ENCODE data around the gene RAI14. TPM values are rescaled to one million over a fixed set of nuclear protein-coding genes. Genes with fewer than 3 reads are reported as not detected.

RAI14 gene
- total and polyA plus RNA-seq, 11 donors = 1.7 to 34.3 (median 10.7) TPM

DNA sequence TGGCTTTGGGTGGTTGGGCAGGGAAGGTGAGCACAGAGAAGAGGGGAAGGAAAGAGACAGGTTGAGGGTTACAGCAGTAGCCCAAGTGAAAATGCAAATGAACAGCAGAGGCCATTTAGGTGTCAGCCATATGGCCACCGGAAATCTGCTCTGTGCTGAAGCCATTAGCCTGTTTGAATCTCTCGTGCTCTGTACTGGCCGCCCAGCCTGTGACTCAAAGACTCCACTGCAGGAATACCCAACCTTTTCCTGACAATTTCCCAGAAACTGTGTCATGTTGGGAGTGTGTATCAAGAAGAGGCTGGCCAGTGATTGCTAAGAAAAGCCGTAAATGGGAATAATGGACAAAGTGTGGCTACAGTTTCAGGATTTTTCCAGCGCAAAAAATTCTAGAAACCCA, 35.9 kb upstream of the RAI14 start:
- TF ChIP-seq, protein P1, sequence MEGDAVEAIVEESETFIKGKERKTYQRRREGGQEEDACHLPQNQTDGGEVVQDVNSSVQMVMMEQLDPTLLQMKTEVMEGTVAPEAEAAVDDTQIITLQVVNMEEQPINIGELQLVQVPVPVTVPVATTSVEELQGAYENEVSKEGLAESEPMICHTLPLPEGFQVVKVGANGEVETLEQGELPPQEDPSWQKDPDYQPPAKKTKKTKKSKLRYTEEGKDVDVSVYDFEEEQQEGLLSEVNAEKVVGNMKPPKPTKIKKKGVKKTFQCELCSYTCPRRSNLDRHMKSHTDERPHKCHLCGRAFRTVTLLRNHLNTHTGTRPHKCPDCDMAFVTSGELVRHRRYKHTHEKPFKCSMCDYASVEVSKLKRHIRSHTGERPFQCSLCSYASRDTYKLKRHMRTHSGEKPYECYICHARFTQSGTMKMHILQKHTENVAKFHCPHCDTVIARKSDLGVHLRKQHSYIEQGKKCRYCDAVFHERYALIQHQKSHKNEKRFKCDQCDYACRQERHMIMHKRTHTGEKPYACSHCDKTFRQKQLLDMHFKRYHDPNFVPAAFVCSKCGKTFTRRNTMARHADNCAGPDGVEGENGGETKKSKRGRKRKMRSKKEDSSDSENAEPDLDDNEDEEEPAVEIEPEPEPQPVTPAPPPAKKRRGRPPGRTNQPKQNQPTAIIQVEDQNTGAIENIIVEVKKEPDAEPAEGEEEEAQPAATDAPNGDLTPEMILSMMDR (IDR thresholded peaks at IDR 0.05) = no peak
- no peak for TF ChIP-seq POLR2A (IDR thresholded peaks at IDR 0.05)
- ATAC-seq (peak in 1 of 4 donors; percentile 29), DNase-seq (no peak)
- 92 to 96% (median 94%) methylated on average over 5 of the region's 5 CpGs for whole genome bisulfite sequencing, 4 donors
- Histone ChIP-seq H3K4me3 (no peak overlapping the region), H3K9me3 (no peaks in the 10 kb centered on the region), H3K36me3 (no peaks in the 10 kb centered on the region), H3K27ac (no peak overlapping the region), H3K27me3 (no peaks in the 10 kb centered on the region), H3K4me1 (peaks cover 0 to 11% (median 0%) of the 10 kb centered on the region in 12 donors)
- intact Hi-C loops (cut with DNase I) = no loop called here

DNA sequence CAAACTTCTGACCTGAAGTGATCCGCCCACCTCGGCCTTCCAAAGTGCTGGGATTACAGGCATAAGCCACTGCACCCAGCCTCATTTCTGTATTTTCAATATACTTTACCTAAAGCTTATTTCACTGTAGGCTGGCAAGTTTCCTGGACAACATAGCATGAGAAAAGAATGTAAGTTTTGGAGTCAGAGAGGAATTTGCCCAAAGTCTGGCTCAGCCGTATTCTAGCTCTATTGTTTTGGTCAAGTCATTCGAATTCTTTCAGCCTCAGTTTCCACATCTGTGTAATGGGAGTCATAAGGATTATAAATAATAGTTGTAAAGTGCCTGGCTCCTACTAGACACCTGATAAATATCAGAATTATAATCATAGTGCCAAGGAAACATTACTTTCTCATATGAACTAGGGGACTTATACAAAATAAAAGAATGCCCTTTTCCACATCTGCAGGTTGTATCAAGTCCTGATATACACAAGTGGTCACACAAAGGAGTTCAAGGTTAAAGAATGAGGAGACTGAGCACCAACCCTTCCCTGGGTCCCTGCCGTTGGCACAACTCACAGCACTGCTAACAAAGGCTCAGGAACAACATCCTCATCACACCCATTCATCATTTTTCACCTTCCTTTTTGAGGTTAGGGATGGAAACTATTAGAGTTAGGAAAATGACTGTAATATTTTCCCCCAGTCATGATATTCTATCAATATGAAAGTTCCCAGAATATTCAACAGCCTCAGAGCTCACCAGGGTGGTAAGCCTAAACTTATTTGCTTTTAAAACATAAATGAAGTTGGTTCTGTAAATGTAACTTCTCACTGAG, 34.6 kb upstream of the RAI14 start:
- Histone ChIP-seq H3K4me1 (peaks cover 0 to 11% (median 0%) of the 10 kb centered on the region in 12 donors), H3K9me3 (no peaks in the 10 kb centered on the region), H3K4me3 (no peak overlapping the region), H3K27me3 (no peaks in the 10 kb centered on the region), H3K36me3 (no peaks in the 10 kb centered on the region), H3K27ac (peak overlapping the region in 2 of 12 donors; percentile 16 to 54)
- intact Hi-C loops (cut with DNase I) = no loop called here
- peak in 1 of 4 donors; percentile 36 for ATAC-seq
- no peak for DNase-seq
- 64 to 86% (median 72%) methylated on average over 5 of the region's 5 CpGs for WGBS, 4 donors
- no peak for TF ChIP-seq POLR2A (IDR thresholded peaks at IDR 0.05)
- TF ChIP-seq, protein P1 (IDR thresholded peaks at IDR 0.05) = no peak

DNA sequence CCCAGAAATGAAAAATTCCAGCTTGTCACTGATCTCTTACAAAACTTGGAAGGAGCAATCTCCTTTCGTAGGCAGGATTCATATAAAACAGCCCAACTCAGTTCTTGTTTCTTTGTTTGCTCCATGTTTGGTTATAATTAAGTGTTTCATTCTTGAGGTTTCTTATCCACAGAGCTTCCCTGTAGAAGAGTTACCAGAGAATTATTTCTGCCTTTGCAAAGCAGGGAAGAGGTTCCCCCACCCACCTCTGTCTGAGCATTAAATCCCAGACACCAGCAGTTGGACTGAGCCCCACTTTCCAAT, 34.1 kb upstream of the RAI14 start:
- peaks cover 0 to 11% (median 0%) of the 10 kb centered on the region in 12 donors for H3K4me1 ChIP-seq
- ATAC-seq (no peak), DNase-seq (no peak)
- H3K4me3 ChIP-seq = no peak overlapping the region
- intact Hi-C loops (cut with DNase I) = no loop called here
- TF ChIP-seq, protein P1 (IDR thresholded peaks at IDR 0.05) = no peak
- TF ChIP-seq POLR2A (IDR thresholded peaks at IDR 0.05) = no peak
- no peaks in the 10 kb centered on the region for H3K9me3 ChIP-seq
- no peaks in the 10 kb centered on the region for H3K36me3 ChIP-seq
- peak overlapping the region in 2 of 12 donors; percentile 16 to 54 for H3K27ac ChIP-seq
- 53 to 72% (median 69%) methylated on average over 1 of the region's 1 CpG for WGBS, 4 donors
- no peaks in the 10 kb centered on the region for H3K27me3 ChIP-seq

DNA sequence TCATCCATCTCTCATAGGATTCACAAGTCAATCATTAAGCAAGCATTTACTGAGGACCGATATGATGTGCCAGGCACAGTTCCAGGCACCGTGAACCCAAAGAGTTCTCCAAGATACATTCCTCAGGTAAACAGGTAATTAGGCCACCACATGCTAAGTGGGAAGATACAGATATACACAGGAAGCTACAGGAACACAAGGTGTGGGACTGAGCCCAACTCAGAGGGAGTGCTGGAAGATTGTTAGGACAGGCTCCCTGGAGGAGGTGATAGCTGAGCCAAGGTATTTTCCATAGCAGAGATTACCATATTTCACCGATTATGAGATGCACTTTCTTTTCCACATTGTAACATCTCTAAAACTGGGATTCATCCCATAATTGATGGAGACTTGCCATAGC, 31.4 kb upstream of the RAI14 start:
- intact Hi-C loops (cut with DNase I) = no loop called here

More for the DNA sequence above, 31.4 kb upstream of the RAI14 start:
- Histone ChIP-seq H3K9me3 (no peaks in the 10 kb centered on the region), H3K4me3 (no peak overlapping the region), H3K27ac (no peak overlapping the region), H3K4me1 (peaks cover 0 to 11% (median 0%) of the 10 kb centered on the region in 12 donors), H3K36me3 (no peaks in the 10 kb centered on the region), H3K27me3 (no peaks in the 10 kb centered on the region)
- DNase-seq = no peak
- WGBS, 4 donors = 81 to 92% (median 88%) methylated on average over 3 of the region's 3 CpGs
- ATAC-seq = no peak
- TF ChIP-seq, protein P1 (IDR thresholded peaks at IDR 0.05) = no peak
- no peak for TF ChIP-seq POLR2A (IDR thresholded peaks at IDR 0.05)

All from heart left ventricle (tissue), 16 donors.